ENCODE results near the gene DEPDC4.
A peak's percentile ranks its signal among the peaks of the same experiment; 100 is the strongest.
"Not testable (repeated sequence)": the region's sequence is repeated elsewhere in the genome, so short reads cannot be mapped to it uniquely, and the experiment has no call there.

Gene DEPDC4

GRCh38 chr12:100266835-100267602, at the start of gene DEPDC4, which contains the start of gene SCYL2:
DEPDC4 (minus strand) TSS chr12:100267079; CDS start chr12:100267076, 3 bp downstream.
SCYL2 (plus strand) TSS chr12:100267177; CDS start chr12:100282971, 15,794 bp downstream.
- DNase-seq = peak; percentile 96

- no peak for DNase-seq
Observed at GRCh38 chr12:100311317-100311716, 44.4 kb upstream of the DEPDC4 start.

GRCh38 chr12:100308138-100308537, 41.3 kb upstream of the DEPDC4 start:
- not testable (repeated sequence) for DNase-seq

GRCh38 chr12:100304334-100304733, 37.5 kb upstream of the DEPDC4 start:
- not testable (repeated sequence) for DNase-seq

- no peak for DNase-seq
Observed at GRCh38 chr12:100303831-100304230, 37.0 kb upstream of the DEPDC4 start.

- no peak for DNase-seq
Observed at GRCh38 chr12:100302081-100302480, 35.2 kb upstream of the DEPDC4 start.

GRCh38 chr12:100295764-100296555, 29.1 kb upstream of the DEPDC4 start:
- no peak for DNase-seq

- not testable (repeated sequence) for DNase-seq
Observed at GRCh38 chr12:100294366-100294765, 27.5 kb upstream of the DEPDC4 start.

- DNase-seq = no peak
Observed at GRCh38 chr12:100293017-100293416, 26.1 kb upstream of the DEPDC4 start.

- DNase-seq = no peak
Observed at GRCh38 chr12:100290016-100290415, 23.1 kb upstream of the DEPDC4 start.

- no peak for DNase-seq
Observed at GRCh38 chr12:100289038-100289437, 22.2 kb upstream of the DEPDC4 start.

- not testable (repeated sequence) for DNase-seq
Observed at GRCh38 chr12:100284556-100284955, 17.7 kb upstream of the DEPDC4 start.

- DNase-seq = no peak
Observed at GRCh38 chr12:100279607-100280244, 12.8 kb upstream of the DEPDC4 start.

- DNase-seq = no peak
Observed at GRCh38 chr12:100279159-100279558, 12.3 kb upstream of the DEPDC4 start.

GRCh38 chr12:100274291-100274690, 7.4 kb upstream of the DEPDC4 start:
- DNase-seq = no peak

GRCh38 chr12:100273782-100274181, 6.9 kb upstream of the DEPDC4 start:
- no peak for DNase-seq

GRCh38 chr12:100268835-100269564, 2.1 kb upstream of the DEPDC4 start:
- no peak for DNase-seq

GRCh38 chr12:100267603-100268281, 863 bp upstream of the DEPDC4 start:
- no peak for DNase-seq

- DNase-seq = peak; percentile 97
Observed at GRCh38 chr12:100266585-100266834, 369 bp downstream of the DEPDC4 start.

- no peak for DNase-seq
Observed at GRCh38 chr12:100265732-100266584, 921 bp downstream of the DEPDC4 start.

- DNase-seq = not testable (repeated sequence)
Observed at GRCh38 chr12:100265107-100265506, 1.8 kb downstream of the DEPDC4 start.

Data from activated CD8-positive, alpha-beta memory T cell treated with anti-CD3 and anti-CD28 coated beads, Interleukin-2, amount 50 U/mL, for 48 hours (primary cell).